GM18499 (cell line): ENCODE data around the gene CRYBB1.

ENCODE experiments used
- ATAC-seq: cut with Tn5 transposase; IDR thresholded peaks from one replicate; pipeline ENCODE4 v1.9.1; 2021; ENCODE audit warnings: moderate number of reproducible peaks; ENCODE audit not compliant: insufficient read depth, unreplicated experiment

The CRYBB1 gene

GRCh38 chr22:26617271-26618199 is at the start of gene CRYBB1:
Gene CRYBB1 (minus strand): TSS chr22:26618027. CDS start chr22:26616319, 1,708 bp downstream.
- no peak for ATAC-seq

- ATAC-seq, result no peak
Measured at GRCh38 chr22:26667140-26667539, 49.3 kb upstream of the CRYBB1 start.

- no peak for ATAC-seq
Measured at GRCh38 chr22:26665813-26666231, 48.0 kb upstream of the CRYBB1 start.

- no peak for ATAC-seq
Measured at GRCh38 chr22:26663374-26663923, 45.6 kb upstream of the CRYBB1 start.

- no peak for ATAC-seq
Measured at GRCh38 chr22:26662160-26662559, 44.3 kb upstream of the CRYBB1 start.

GRCh38 chr22:26660961-26661578 is 43.2 kb upstream of the CRYBB1 start:
- ATAC-seq, result no peak

GRCh38 chr22:26660356-26660755 is 42.5 kb upstream of the CRYBB1 start:
- ATAC-seq, result no peak

GRCh38 chr22:26658671-26659478 is 41.0 kb upstream of the CRYBB1 start:
- peak; percentile 66 for ATAC-seq

GRCh38 chr22:26658161-26658560 is 40.3 kb upstream of the CRYBB1 start:
- no peak for ATAC-seq

- no peak for ATAC-seq
Measured at GRCh38 chr22:26656891-26657851, 39.3 kb upstream of the CRYBB1 start, which contains the start of gene MIAT. Gene MIAT (plus strand): TSS chr22:26657588.

GRCh38 chr22:26651815-26652214 is 34.0 kb upstream of the CRYBB1 start:
- ATAC-seq, result no peak

- no peak for ATAC-seq
Measured at GRCh38 chr22:26650722-26651421, 33.0 kb upstream of the CRYBB1 start.

GRCh38 chr22:26648528-26649388 is 30.9 kb upstream of the CRYBB1 start:
- no peak for ATAC-seq

GRCh38 chr22:26648011-26648497 is 30.2 kb upstream of the CRYBB1 start:
- no peak for ATAC-seq

- ATAC-seq, result no peak
Measured at GRCh38 chr22:26646158-26646557, 28.3 kb upstream of the CRYBB1 start.

- ATAC-seq, result no peak
Measured at GRCh38 chr22:26643418-26644100, 25.7 kb upstream of the CRYBB1 start.
